ENCODE data around the gene NME7.

The NME7 gene

GRCh38 chr1:169260478-169261151 is 107.0 kb downstream of the NME7 start:
- Histone ChIP-seq H3K4me2 (ENCODE audit: low read depth, low read length, poor library complexity, severe bottlenecking) (no peak overlapping the region), H3K27me3 (ENCODE audit: insufficient read depth, low read length, poor library complexity, severe bottlenecking) (no peaks in the 10 kb centered on the region), H3K9me2 (replicated peaks; ENCODE audit: low read depth, low read length) (no peaks in the 10 kb centered on the region), H3K79me2 (ENCODE audit: insufficient read depth, low read length) (no peaks in the 10 kb centered on the region), H3K36me3 (ENCODE audit: insufficient read depth, low read length) (no peaks in the 10 kb centered on the region), H3K9ac (ENCODE audit: low read depth, low read length, poor library complexity, severe bottlenecking) (no peak overlapping the region), H4K20me1 (ENCODE audit: insufficient read depth, low read length, poor library complexity, severe bottlenecking) (no peaks in the 10 kb centered on the region), H3K4me1 (ENCODE audit: insufficient read depth, low read length, poor library complexity, severe bottlenecking) (no peaks in the 10 kb centered on the region), H3K9me3 (ENCODE audit: insufficient read depth, low read depth, low read length) (no peaks in the 10 kb centered on the region), H3K4me3 (ENCODE audit: low read length, poor library complexity, severe bottlenecking) (no peak overlapping the region), H2AFZ (ENCODE audit: low read length) (no peak overlapping the region), H3F3A (ENCODE audit: low read depth) (no peaks in the 10 kb centered on the region)
- no peak for TF ChIP-seq CTCF (conservative IDR thresholded peaks at IDR 0.05; ENCODE audit: low read length)
- no peak for TF ChIP-seq EZH2phosphoT487 (IDR thresholded peaks at IDR 0.05; ENCODE audit: borderline replicate concordance)

GRCh38 chr1:169259816-169260215 is 107.8 kb downstream of the NME7 start:
- H2AFZ ChIP-seq (ENCODE audit: low read length): no peak overlapping the region
- no peaks in the 10 kb centered on the region for H3K9me3 ChIP-seq (ENCODE audit: insufficient read depth, low read depth, low read length)
- no peaks in the 10 kb centered on the region for H3K9me2 ChIP-seq (replicated peaks; ENCODE audit: low read depth, low read length)
- no peak overlapping the region for H3K9ac ChIP-seq (ENCODE audit: low read depth, low read length, poor library complexity, severe bottlenecking)
- no peak overlapping the region for H3K4me3 ChIP-seq (ENCODE audit: low read length, poor library complexity, severe bottlenecking)
- TF ChIP-seq EZH2phosphoT487 (IDR thresholded peaks at IDR 0.05; ENCODE audit: borderline replicate concordance) (no peak), CTCF (conservative IDR thresholded peaks at IDR 0.05; ENCODE audit: low read length) (no peak)
- no peaks in the 10 kb centered on the region for H3K79me2 ChIP-seq (ENCODE audit: insufficient read depth, low read length)
- H4K20me1 ChIP-seq (ENCODE audit: insufficient read depth, low read length, poor library complexity, severe bottlenecking): no peaks in the 10 kb centered on the region
- no peaks in the 10 kb centered on the region for H3K36me3 ChIP-seq (ENCODE audit: insufficient read depth, low read length)
- H3K27me3 ChIP-seq (ENCODE audit: insufficient read depth, low read length, poor library complexity, severe bottlenecking): no peaks in the 10 kb centered on the region
- no peaks in the 10 kb centered on the region for H3F3A ChIP-seq (ENCODE audit: low read depth)
- H3K4me1 ChIP-seq (ENCODE audit: insufficient read depth, low read length, poor library complexity, severe bottlenecking): no peaks in the 10 kb centered on the region
- no peak overlapping the region for H3K4me2 ChIP-seq (ENCODE audit: low read depth, low read length, poor library complexity, severe bottlenecking)

- Histone ChIP-seq H3K4me1 (ENCODE audit: insufficient read depth, low read length, poor library complexity, severe bottlenecking) (no peaks in the 10 kb centered on the region), H3K4me3 (ENCODE audit: low read length, poor library complexity, severe bottlenecking) (no peak overlapping the region), H3K4me2 (ENCODE audit: low read depth, low read length, poor library complexity, severe bottlenecking) (no peak overlapping the region), H3K27me3 (ENCODE audit: insufficient read depth, low read length, poor library complexity, severe bottlenecking) (no peaks in the 10 kb centered on the region), H3K9me3 (ENCODE audit: insufficient read depth, low read depth, low read length) (no peaks in the 10 kb centered on the region), H4K20me1 (ENCODE audit: insufficient read depth, low read length, poor library complexity, severe bottlenecking) (no peaks in the 10 kb centered on the region), H3K9ac (ENCODE audit: low read depth, low read length, poor library complexity, severe bottlenecking) (no peak overlapping the region), H2AFZ (ENCODE audit: low read length) (no peak overlapping the region), H3F3A (ENCODE audit: low read depth) (no peaks in the 10 kb centered on the region), H3K79me2 (ENCODE audit: insufficient read depth, low read length) (no peaks in the 10 kb centered on the region), H3K36me3 (ENCODE audit: insufficient read depth, low read length) (no peaks in the 10 kb centered on the region), H3K9me2 (replicated peaks; ENCODE audit: low read depth, low read length) (no peaks in the 10 kb centered on the region)
- no peak for TF ChIP-seq EZH2phosphoT487 (IDR thresholded peaks at IDR 0.05; ENCODE audit: borderline replicate concordance)
- TF ChIP-seq CTCF (conservative IDR thresholded peaks at IDR 0.05; ENCODE audit: low read length): no peak
Measured at GRCh38 chr1:169250795-169251194, 116.8 kb downstream of the NME7 start.

Data from Loucy (cell line).